Lung (tissue), 12 donors: Measurements from ENCODE around the gene HPN. TPM values are rescaled to one million over a fixed set of nuclear protein-coding genes. Genes with fewer than 3 reads are reported as not detected.

Source experiments
- ATAC-seq: fragments of 200-7000 bp; cut with Tn5 transposase; one replicate; pipeline ENCODE4 v1.9.1; 2020; ENCODE audit warnings: moderate number of reproducible peaks; ENCODE audit not compliant: insufficient read depth, low FRiP score
- DNase-seq, 3 donors: peaks; one replicate each; pipeline ENCODE4 v3.0.0-alpha.2; 2013 to 2017
- H3K27ac ChIP-seq, 2 donors: one replicate each; pipeline ENCODE4 v1.5.1; 2013; ENCODE audit warnings: mild to moderate bottlenecking in 2 of 2, moderate library complexity in 2 of 2, control low read depth in 1 of 2, inconsistent platforms in 1 of 2, low read depth in 1 of 2, low read length in 1 of 2
- H3K27me3 ChIP-seq, 3 donors: one replicate each; pipeline ENCODE4 v1.5.1; 2013; ENCODE audit warnings: low read length in 2 of 3; ENCODE audit not compliant: control insufficient read depth in 3 of 3, insufficient read depth in 3 of 3
- H3K36me3 ChIP-seq, 4 donors: one replicate each; pipeline ENCODE4 v1.5.1; 2013; ENCODE audit warnings: low read length in 4 of 4, mild to moderate bottlenecking in 1 of 4, moderate library complexity in 1 of 4; ENCODE audit not compliant: control insufficient read depth in 4 of 4, insufficient read depth in 4 of 4
- H3K4me1 ChIP-seq, 5 donors: one replicate each; pipeline ENCODE4 v1.5.1; 2013; ENCODE audit warnings: low read length in 5 of 5, mild to moderate bottlenecking in 2 of 5, moderate library complexity in 1 of 5; ENCODE audit not compliant: control insufficient read depth in 5 of 5, insufficient read depth in 5 of 5
- H3K4me3 ChIP-seq: one replicate; pipeline ENCODE4 v1.5.1; 2013; ENCODE audit warnings: mild to moderate bottlenecking, control low read depth, moderate library complexity
- H3K9ac ChIP-seq, 2 donors: one replicate each; pipeline ENCODE4 v1.5.1; 2013; ENCODE audit warnings: low read length in 2 of 2, control low read depth in 1 of 2; ENCODE audit not compliant: insufficient read depth in 1 of 2
- H3K9me3 ChIP-seq, 4 donors: one replicate each; pipeline ENCODE4 v1.5.1; 2013; ENCODE audit warnings: low read length in 3 of 4, mild to moderate bottlenecking in 1 of 4, moderate library complexity in 1 of 4; ENCODE audit not compliant: control insufficient read depth in 4 of 4, insufficient read depth in 3 of 4
- CTCF ChIP-seq: IDR thresholded peaks from 2 replicates; pipeline ENCODE4 v1.5.1; 2012; ENCODE audit warnings: mild to moderate bottlenecking; ENCODE audit errors: control extremely low read depth, extremely low read depth
- WGBS, 2 donors: extraction: QIAGEN DNeasy Blood & Tissue Kit; methylation state at CpG; one replicate each; pipeline ENCODE4 v1.1.7; 2013; 5-methylcytosine and 5-hydroxymethylcytosine counted together
- polyA plus RNA-seq, 2 donors: library from polyadenylated mRNA; stranded (reverse); fragments of 200-250 nt; gene quantifications; one replicate each; pipeline ENCODE4 v1.2.1, GENCODE V29; 2013
- total RNA-seq, 2 donors: library from RNA; depleted of rRNA in 1 of 2; stranded (reverse); fragments of >200 nt in 1 of 2; gene quantifications; one replicate each; pipeline ENCODE4 v1.2.1, GENCODE V29; 2014 to 2021
- donor health status: control.
- donor health status: control.
- donor health status: Bipolar disorder and iron deficiency.
- donor health status: healthy.
- donor health status: DM: yes; HTN: yes; CAD: no.

HPN gene
- total and polyA plus RNA-seq, 4 donors = 15.4 to 41.4 (median 26.8) TPM

- Histone ChIP-seq H3K4me1 (no peaks in the 10 kb centered on the region), H3K27me3 (no peaks in the 10 kb centered on the region), H3K9me3 (no peaks in the 10 kb centered on the region), H3K27ac (no peak overlapping the region), H3K36me3 (peaks cover 17 to 81% (median 44%) of the 10 kb centered on the region in 4 donors), H3K4me3 (no peak overlapping the region), H3K9ac (no peak overlapping the region)
- DNase-seq (no peak), ATAC-seq (no peak)
- no peak for TF ChIP-seq CTCF
- WGBS, 2 donors = 96 to 99% methylated on average over 4 of the region's 4 CpGs
Measured at GRCh38 chr19:35018379-35018778, 23.1 kb upstream of the HPN start.

- no peaks in the 10 kb centered on the region for H3K4me1 ChIP-seq
- no peaks in the 10 kb centered on the region for H3K9me3 ChIP-seq
- peaks cover 21 to 82% (median 43%) of the 10 kb centered on the region in 4 donors for H3K36me3 ChIP-seq
- H3K27me3 ChIP-seq = no peaks in the 10 kb centered on the region
- ATAC-seq (no peak), DNase-seq (no peak)
- no peak for TF ChIP-seq CTCF
- no peak overlapping the region for H3K9ac ChIP-seq
- H3K4me3 ChIP-seq = no peak overlapping the region
- no peak overlapping the region for H3K27ac ChIP-seq
- WGBS, 2 donors = 93 to 96% methylated on average over 21 to 22 of the region's 22 CpGs
Measured at GRCh38 chr19:35019144-35019543, 22.4 kb upstream of the HPN start.

- no peaks in the 10 kb centered on the region for H3K4me1 ChIP-seq
- TF ChIP-seq CTCF = no peak
- no peaks in the 10 kb centered on the region for H3K27me3 ChIP-seq
- H3K4me3 ChIP-seq = no peak overlapping the region
- WGBS, 2 donors = 94 to 98% methylated on average over 10 of the region's 10 CpGs
- DNase-seq (no peak), ATAC-seq (no peak)
- H3K9me3 ChIP-seq = no peaks in the 10 kb centered on the region
- peaks cover 22 to 87% (median 36%) of the 10 kb centered on the region in 4 donors for H3K36me3 ChIP-seq
- no peak overlapping the region for H3K9ac ChIP-seq
- no peak overlapping the region for H3K27ac ChIP-seq
Measured at GRCh38 chr19:35021016-35021415, 20.5 kb upstream of the HPN start.

GRCh38 chr19:35021596-35021995 lies 19.9 kb upstream of the HPN start:
- WGBS, 2 donors = 96 to 97% methylated on average over 25 of the region's 25 CpGs
- no peak for ATAC-seq

More at GRCh38 chr19:35021596-35021995, 19.9 kb upstream of the HPN start:
- H3K27me3 ChIP-seq = no peaks in the 10 kb centered on the region
- no peak overlapping the region for H3K27ac ChIP-seq
- H3K4me3 ChIP-seq = no peak overlapping the region
- no peaks in the 10 kb centered on the region for H3K4me1 ChIP-seq
- no peak overlapping the region for H3K9ac ChIP-seq
- H3K9me3 ChIP-seq = no peaks in the 10 kb centered on the region
- peaks cover 23 to 92% (median 36%) of the 10 kb centered on the region in 4 donors for H3K36me3 ChIP-seq
- no peak for DNase-seq
- no peak for TF ChIP-seq CTCF
